ENCODE results near the gene DUSP23.
A peak's percentile ranks its signal among the peaks of the same experiment; 100 is the strongest.

DUSP23 gene

DNA sequence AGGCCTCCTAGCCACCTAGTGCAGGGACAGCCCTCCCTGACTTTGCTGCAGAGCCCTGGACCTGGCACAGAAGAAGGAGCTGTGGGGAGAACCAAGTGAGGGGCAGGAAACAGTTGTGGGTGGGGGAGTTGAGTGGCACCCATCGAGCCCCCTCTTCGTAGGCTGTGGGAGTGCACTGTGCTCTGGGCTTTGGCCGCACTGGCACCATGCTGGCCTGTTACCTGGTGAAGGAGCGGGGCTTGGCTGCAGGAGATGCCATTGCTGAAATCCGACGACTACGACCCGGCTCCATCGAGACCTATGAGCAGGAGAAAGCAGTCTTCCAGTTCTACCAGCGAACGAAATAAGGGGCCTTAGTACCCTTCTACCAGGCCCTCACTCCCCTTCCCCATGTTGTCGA lies 1.2 kb downstream of the DUSP23 start:
- Histone ChIP-seq H2BK120ac (ENCODE audit: low read depth, low read length) (peak overlapping the region; percentile 49), H2BK5ac (ENCODE audit: low read length) (no peak overlapping the region), H3K14ac (ENCODE audit: low read length) (no peak overlapping the region), H2BK12ac (ENCODE audit: low read length) (no peak overlapping the region), H4K91ac (ENCODE audit: low read depth, low read length, poor library complexity) (no peak overlapping the region), H3K27me3 (ENCODE audit: control insufficient read depth in 3 of 3, insufficient read depth in 3 of 3, low read depth in 1 of 3, low read length in 3 of 3) (peaks cover 0 to 9% (median 0%) of the 10 kb centered on the region in 3 experiments), H3K4me1 (ENCODE audit: control insufficient read depth in 2 of 2, insufficient read depth in 1 of 2, low read depth in 1 of 2, low read length in 2 of 2) (peaks cover 0 to 1% of the 10 kb centered on the region in 2 donors), H2AFZ (ENCODE audit: low read length) (no peak overlapping the region), H2BK15ac (ENCODE audit: low read length) (no peak overlapping the region), H3K36me3 (replicated peaks in 1 of 2; ENCODE audit: control insufficient read depth in 2 of 2, insufficient read depth in 2 of 2, low read length in 2 of 2) (no peaks in the 10 kb centered on the region), H3K18ac (ENCODE audit: low read length) (no peak overlapping the region), H3K9me3 (replicated peaks in 1 of 2; ENCODE audit: control insufficient read depth in 2 of 2, insufficient read depth in 1 of 2, low read depth in 1 of 2, low read length in 2 of 2) (peaks cover 0 to 2% of the 10 kb centered on the region in 2 donors), H3K9ac (ENCODE audit: low read depth, low read length, poor library complexity) (no peak overlapping the region), H3K4me3 (ENCODE audit: low read length in 2 of 2) (no peak overlapping the region), H3K4me2 (ENCODE audit: insufficient read depth, low read length, poor library complexity, severe bottlenecking) (no peak overlapping the region), H4K8ac (ENCODE audit: low read depth, low read length) (no peak overlapping the region), H3K79me1 (ENCODE audit: low read depth, low read length) (no peaks in the 10 kb centered on the region), H3K23ac (ENCODE audit: low read depth, low read length, poor library complexity) (no peak overlapping the region), H3K4ac (ENCODE audit: low read length) (no peak overlapping the region), H3K27ac (replicated peaks; ENCODE audit: low read length) (no peak overlapping the region), H2AK5ac (ENCODE audit: low read depth, low read length) (no peak overlapping the region)
- no peak for DNase-seq (ENCODE audit: low spot score)
- WGBS, 2 donors (ENCODE audit: extremely low coverage in 2 of 2, insufficient read length in 2 of 2, insufficient replicate concordance in 1 of 2) = no CpG with 5 or more reads among the region's 12 CpGs

DNA sequence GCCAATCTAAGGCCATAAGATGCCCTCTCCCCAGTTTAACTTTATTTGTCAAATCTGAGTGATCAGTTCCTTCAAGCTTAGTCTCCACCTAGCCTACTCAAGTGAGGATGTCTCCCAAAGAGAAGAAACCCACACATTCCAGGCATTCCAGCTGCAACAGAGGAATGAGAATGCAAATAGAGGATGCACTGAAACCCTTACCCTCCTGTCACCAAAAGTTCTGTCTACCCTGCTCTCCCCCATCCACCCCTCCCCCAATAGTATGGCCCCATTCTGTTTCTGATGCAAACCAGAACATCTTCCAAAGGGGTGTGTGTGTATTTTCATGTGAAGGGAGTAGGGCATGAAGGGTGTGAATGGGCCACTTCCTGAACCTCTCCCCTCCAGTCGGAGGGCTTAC lies 3.0 kb downstream of the DUSP23 start:
- Histone ChIP-seq H2BK15ac (ENCODE audit: low read length) (no peak overlapping the region), H2BK12ac (ENCODE audit: low read length) (no peak overlapping the region), H4K91ac (ENCODE audit: low read depth, low read length, poor library complexity) (no peak overlapping the region), H3K23ac (ENCODE audit: low read depth, low read length, poor library complexity) (no peak overlapping the region), H3K79me1 (ENCODE audit: low read depth, low read length) (no peaks in the 10 kb centered on the region), H3K4me2 (ENCODE audit: insufficient read depth, low read length, poor library complexity, severe bottlenecking) (no peak overlapping the region), H3K9ac (ENCODE audit: low read depth, low read length, poor library complexity) (no peak overlapping the region), H3K4me3 (ENCODE audit: low read length in 2 of 2) (no peak overlapping the region), H3K9me3 (replicated peaks in 1 of 2; ENCODE audit: control insufficient read depth in 2 of 2, insufficient read depth in 1 of 2, low read depth in 1 of 2, low read length in 2 of 2) (peaks cover 0 to 2% of the 10 kb centered on the region in 2 donors), H2BK5ac (ENCODE audit: low read length) (no peak overlapping the region), H3K4ac (ENCODE audit: low read length) (no peak overlapping the region), H3K18ac (ENCODE audit: low read length) (no peak overlapping the region), H4K8ac (ENCODE audit: low read depth, low read length) (no peak overlapping the region), H3K27ac (replicated peaks; ENCODE audit: low read length) (no peak overlapping the region), H3K36me3 (replicated peaks in 1 of 2; ENCODE audit: control insufficient read depth in 2 of 2, insufficient read depth in 2 of 2, low read length in 2 of 2) (no peaks in the 10 kb centered on the region), H2AFZ (ENCODE audit: low read length) (no peak overlapping the region), H3K4me1 (ENCODE audit: control insufficient read depth in 2 of 2, insufficient read depth in 1 of 2, low read depth in 1 of 2, low read length in 2 of 2) (peaks cover 0 to 1% of the 10 kb centered on the region in 2 donors), H2AK5ac (ENCODE audit: low read depth, low read length) (no peak overlapping the region), H2BK120ac (ENCODE audit: low read depth, low read length) (no peak overlapping the region), H3K27me3 (ENCODE audit: control insufficient read depth in 3 of 3, insufficient read depth in 3 of 3, low read depth in 1 of 3, low read length in 3 of 3) (peaks cover 0 to 9% (median 0%) of the 10 kb centered on the region in 3 experiments), H3K14ac (ENCODE audit: low read length) (no peak overlapping the region)
- WGBS, 2 donors (ENCODE audit: extremely low coverage in 2 of 2, insufficient read length in 2 of 2, insufficient replicate concordance in 1 of 2) = no CpG with 5 or more reads among the region's 1 CpG
- DNase-seq (ENCODE audit: low spot score) = no peak

DNA sequence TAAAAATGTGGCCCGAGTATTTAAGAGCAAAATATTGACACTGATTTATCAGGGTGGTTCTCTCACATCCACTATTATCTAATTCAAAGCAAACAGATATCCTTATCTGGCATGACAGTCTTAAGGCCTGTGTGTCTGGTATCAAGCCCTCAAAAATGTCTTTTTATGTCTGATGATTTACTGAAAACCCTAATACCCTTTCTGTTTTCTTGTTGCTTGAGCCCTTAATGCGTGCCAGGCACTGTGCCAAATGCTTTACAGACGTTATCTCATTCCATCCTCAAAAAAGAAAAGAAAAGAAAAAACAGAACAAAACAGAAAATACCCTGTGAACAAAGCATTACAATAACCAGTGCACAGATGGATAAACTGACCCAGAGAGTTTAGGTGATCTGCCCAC lies 5.7 kb downstream of the DUSP23 start:
- Histone ChIP-seq H3K14ac (ENCODE audit: low read length) (no peak overlapping the region), H3K23ac (ENCODE audit: low read depth, low read length, poor library complexity) (no peak overlapping the region), H3K4me3 (ENCODE audit: low read length in 2 of 2) (no peak overlapping the region), H3K18ac (ENCODE audit: low read length) (no peak overlapping the region), H2BK12ac (ENCODE audit: low read length) (no peak overlapping the region), H3K9ac (ENCODE audit: low read depth, low read length, poor library complexity) (no peak overlapping the region), H3K9me3 (replicated peaks in 1 of 2; ENCODE audit: control insufficient read depth in 2 of 2, insufficient read depth in 1 of 2, low read depth in 1 of 2, low read length in 2 of 2) (peaks cover 0 to 2% of the 10 kb centered on the region in 2 donors), H3K27me3 (ENCODE audit: control insufficient read depth in 3 of 3, insufficient read depth in 3 of 3, low read depth in 1 of 3, low read length in 3 of 3) (peaks cover 0 to 7% (median 0%) of the 10 kb centered on the region in 3 experiments), H2AK5ac (ENCODE audit: low read depth, low read length) (no peak overlapping the region), H2BK5ac (ENCODE audit: low read length) (no peak overlapping the region), H3K27ac (replicated peaks; ENCODE audit: low read length) (no peak overlapping the region), H2BK15ac (ENCODE audit: low read length) (no peak overlapping the region), H3K4me2 (ENCODE audit: insufficient read depth, low read length, poor library complexity, severe bottlenecking) (no peak overlapping the region), H3K4me1 (ENCODE audit: control insufficient read depth in 2 of 2, insufficient read depth in 1 of 2, low read depth in 1 of 2, low read length in 2 of 2) (peaks cover 0 to 1% of the 10 kb centered on the region in 2 donors), H3K36me3 (replicated peaks in 1 of 2; ENCODE audit: control insufficient read depth in 2 of 2, insufficient read depth in 2 of 2, low read length in 2 of 2) (no peaks in the 10 kb centered on the region), H3K79me1 (ENCODE audit: low read depth, low read length) (no peaks in the 10 kb centered on the region), H4K8ac (ENCODE audit: low read depth, low read length) (no peak overlapping the region), H3K4ac (ENCODE audit: low read length) (no peak overlapping the region), H4K91ac (ENCODE audit: low read depth, low read length, poor library complexity) (no peak overlapping the region), H2BK120ac (ENCODE audit: low read depth, low read length) (no peak overlapping the region), H2AFZ (ENCODE audit: low read length) (no peak overlapping the region)
- WGBS, 2 donors (ENCODE audit: extremely low coverage in 2 of 2, insufficient read length in 2 of 2, insufficient replicate concordance in 1 of 2) = no CpG with 5 or more reads among the region's 3 CpGs
- no peak for DNase-seq (ENCODE audit: low spot score)

DNA sequence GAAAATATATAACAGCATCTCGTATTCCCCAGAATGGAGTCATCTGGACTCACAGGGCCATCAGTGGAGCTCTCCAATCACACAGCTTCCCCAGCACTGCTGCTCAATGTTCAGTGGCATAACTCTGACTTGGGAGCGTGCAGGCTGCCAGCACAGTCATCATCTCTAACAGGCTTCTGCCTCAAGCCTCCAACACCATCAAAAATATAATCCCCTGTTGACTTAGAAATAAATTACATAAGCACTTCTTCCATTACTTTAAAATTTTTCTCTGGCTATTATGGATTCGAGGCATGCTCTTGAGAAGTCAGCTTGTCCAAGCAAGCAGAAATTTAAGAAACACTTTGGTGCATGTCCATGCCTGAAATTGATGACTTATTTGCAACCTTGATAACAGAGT lies 6.2 kb downstream of the DUSP23 start:
- Histone ChIP-seq H4K8ac (ENCODE audit: low read depth, low read length) (no peak overlapping the region), H3K79me1 (ENCODE audit: low read depth, low read length) (no peaks in the 10 kb centered on the region), H3K23ac (ENCODE audit: low read depth, low read length, poor library complexity) (no peak overlapping the region), H2BK120ac (ENCODE audit: low read depth, low read length) (no peak overlapping the region), H2AK5ac (ENCODE audit: low read depth, low read length) (no peak overlapping the region), H3K4me2 (ENCODE audit: insufficient read depth, low read length, poor library complexity, severe bottlenecking) (no peak overlapping the region), H2BK15ac (ENCODE audit: low read length) (no peak overlapping the region), H3K4me3 (ENCODE audit: low read length in 2 of 2) (no peak overlapping the region), H2BK12ac (ENCODE audit: low read length) (no peak overlapping the region), H4K91ac (ENCODE audit: low read depth, low read length, poor library complexity) (no peak overlapping the region), H3K9ac (ENCODE audit: low read depth, low read length, poor library complexity) (no peak overlapping the region), H2AFZ (ENCODE audit: low read length) (no peak overlapping the region), H2BK5ac (ENCODE audit: low read length) (no peak overlapping the region), H3K14ac (ENCODE audit: low read length) (no peak overlapping the region), H3K27me3 (ENCODE audit: control insufficient read depth in 3 of 3, insufficient read depth in 3 of 3, low read depth in 1 of 3, low read length in 3 of 3) (peaks cover 0 to 7% (median 0%) of the 10 kb centered on the region in 3 experiments), H3K27ac (replicated peaks; ENCODE audit: low read length) (no peak overlapping the region), H3K36me3 (replicated peaks in 1 of 2; ENCODE audit: control insufficient read depth in 2 of 2, insufficient read depth in 2 of 2, low read length in 2 of 2) (no peaks in the 10 kb centered on the region), H3K4ac (ENCODE audit: low read length) (no peak overlapping the region), H3K9me3 (replicated peaks in 1 of 2; ENCODE audit: control insufficient read depth in 2 of 2, insufficient read depth in 1 of 2, low read depth in 1 of 2, low read length in 2 of 2) (no peaks in the 10 kb centered on the region), H3K4me1 (ENCODE audit: control insufficient read depth in 2 of 2, insufficient read depth in 1 of 2, low read depth in 1 of 2, low read length in 2 of 2) (peaks cover 0 to 1% of the 10 kb centered on the region in 2 donors), H3K18ac (ENCODE audit: low read length) (no peak overlapping the region)
- DNase-seq (ENCODE audit: low spot score) = no peak
- WGBS, 2 donors (ENCODE audit: extremely low coverage in 2 of 2, insufficient read length in 2 of 2, insufficient replicate concordance in 1 of 2) = no CpG with 5 or more reads among the region's 3 CpGs
